GM12873 (cell line): ENCODE data around the gene SDC3.

Source experiments
- CTCF ChIP-seq: IDR thresholded peaks from 2 replicates; pipeline ENCODE4 v1.5.1; 2012; ENCODE audit warnings: low read depth, mild to moderate bottlenecking, moderate library complexity, low read length, control low read depth; ENCODE audit not compliant: insufficient read depth; ENCODE audit errors: missing control alignments

SDC3 gene

GRCh38 chr1:30912224-30912623 lies 3.7 kb upstream of the SDC3 start:
- TF ChIP-seq CTCF, result no peak

GRCh38 chr1:30911059-30911954 lies 2.7 kb upstream of the SDC3 start:
- peak; percentile 85 for TF ChIP-seq CTCF

GRCh38 chr1:30909365-30910068 lies 959 bp upstream of the SDC3 start:
- TF ChIP-seq CTCF, result no peak

GRCh38 chr1:30908316-30908695 lies 252 bp downstream of the SDC3 start:
- no peak for TF ChIP-seq CTCF

- no peak for TF ChIP-seq CTCF
These were observed 860 bp downstream of the SDC3 start for GRCh38 chr1:30907481-30908315.

GRCh38 chr1:30906631-30907441 lies 1.7 kb downstream of the SDC3 start:
- no peak for TF ChIP-seq CTCF
